Caco-2 (cell line): ENCODE measurements around the gene PTPRB. TPM values are rescaled to one million over a fixed set of nuclear protein-coding genes. Genes with fewer than 3 reads are reported as not detected.

ENCODE experiments used
- BruUV-seq: library from RNA; stranded (reverse); fragments of 400-500 nt; replicated peaks from 2 replicates; lab custom pipeline; 2021; lab: Mats Ljungman, UMichigan
- CTCF ChIA-PET: fragments of 300-600 bp; sonication (Branson Sonifier 250); formaldehyde crosslinking; loops from one replicate; lab custom pipeline; 2022; ENCODE audit warnings: antibody characterized with exemption; lab: Charles Lee
- POLR2A ChIA-PET: fragments of 300-600 bp; sonication (Branson Sonifier 250); formaldehyde crosslinking; loops from one replicate; lab custom pipeline; 2022; ENCODE audit warnings: antibody characterized with exemption; lab: Charles Lee
- DNase-seq, 2 experiments: peaks; one replicate each; pipeline versions ENCODE4 v3.0.0 to v3.0.0-alpha.2; 2020 to 2022
- H3K27me3 ChIP-seq: replicated peaks from 2 replicates; pipeline ENCODE4 v1.6.0; 2011; ENCODE audit warnings: low read length; ENCODE audit not compliant: control insufficient read depth, insufficient read depth
- H3K36me3 ChIP-seq: 2 replicates; pipeline ENCODE4 v1.5.1; 2011; ENCODE audit warnings: low read length; ENCODE audit not compliant: control insufficient read depth, insufficient read depth
- H3K4me1 ChIP-seq: fragments of 250-450 bp; sonication (Bioruptor Pico); 2 replicates; pipeline ENCODE4 v1.5.1; 2020; ENCODE audit warnings: mild to moderate bottlenecking
- H3K4me3 ChIP-seq: 2 replicates; pipeline ENCODE4 v1.5.1; 2011; ENCODE audit warnings: low read depth, mild to moderate bottlenecking, control low read depth, low read length
- H3K9me3 ChIP-seq: fragments of 250-450 bp; sonication (Bioruptor Pico); 2 replicates; pipeline ENCODE4 v1.5.1; 2020; ENCODE audit warnings: mild to moderate bottlenecking, moderate library complexity
- H3K27ac Mint-ChIP-seq: one replicate; pipeline ENCODE4 v1.8.0; 2022; ENCODE audit warnings: mixed read lengths; ENCODE audit not compliant: unreplicated experiment
- H3K27me3 Mint-ChIP-seq: one replicate; pipeline ENCODE4 v1.8.0; 2022; ENCODE audit warnings: mixed read lengths; ENCODE audit not compliant: insufficient read depth, unreplicated experiment
- H3K36me3 Mint-ChIP-seq: one replicate; pipeline ENCODE4 v1.8.0; 2022; ENCODE audit warnings: mild to moderate bottlenecking, mixed read lengths; ENCODE audit not compliant: insufficient read depth, unreplicated experiment
- H3K4me1 Mint-ChIP-seq: one replicate; pipeline ENCODE4 v1.8.0; 2022; ENCODE audit warnings: low read depth, mixed read lengths; ENCODE audit not compliant: unreplicated experiment
- H3K4me3 Mint-ChIP-seq: one replicate; pipeline ENCODE4 v1.8.0; 2022; ENCODE audit warnings: mild to moderate bottlenecking, moderate library complexity, mixed read lengths; ENCODE audit not compliant: unreplicated experiment
- H3K9me3 Mint-ChIP-seq: one replicate; pipeline ENCODE4 v1.8.0; 2022; ENCODE audit warnings: mixed read lengths; ENCODE audit not compliant: unreplicated experiment
- intact Hi-C: fragments of 100-400 bp; cut with micrococcal nuclease; formaldehyde crosslinking; loops from one replicate; pipeline ENCODE4 v1.10.0; 2022; ENCODE audit not compliant: unreplicated experiment
- total RNA-seq: library from RNA; stranded (reverse); gene quantifications from 2 replicates; pipeline ENCODE4 v1.2.3, GENCODE V29; 2022
- TF ChIP-seq, protein P1 (sequence below), 2 experiments: fragments of 200-600 bp in 1 of 2; IDR thresholded peaks; 1 replicate in 1 of 2; 2 replicates in 1 of 2; pipeline versions ENCODE4 v1.5.1 to v1.8.0; 2011 to 2022; ENCODE audit warnings: antibody characterized with exemption in 1 of 2, control low read depth in 1 of 2, inconsistent platforms in 1 of 2, low read depth in 1 of 2, low read length in 1 of 2, mild to moderate bottlenecking in 1 of 2, moderate library complexity in 1 of 2; ENCODE audit not compliant: insufficient read depth in 1 of 2, severe bottlenecking in 1 of 2, unreplicated experiment in 1 of 2

Gene PTPRB
- total RNA-seq, 1 experiment from 2014 or later = 0.73 TPM

DNA sequence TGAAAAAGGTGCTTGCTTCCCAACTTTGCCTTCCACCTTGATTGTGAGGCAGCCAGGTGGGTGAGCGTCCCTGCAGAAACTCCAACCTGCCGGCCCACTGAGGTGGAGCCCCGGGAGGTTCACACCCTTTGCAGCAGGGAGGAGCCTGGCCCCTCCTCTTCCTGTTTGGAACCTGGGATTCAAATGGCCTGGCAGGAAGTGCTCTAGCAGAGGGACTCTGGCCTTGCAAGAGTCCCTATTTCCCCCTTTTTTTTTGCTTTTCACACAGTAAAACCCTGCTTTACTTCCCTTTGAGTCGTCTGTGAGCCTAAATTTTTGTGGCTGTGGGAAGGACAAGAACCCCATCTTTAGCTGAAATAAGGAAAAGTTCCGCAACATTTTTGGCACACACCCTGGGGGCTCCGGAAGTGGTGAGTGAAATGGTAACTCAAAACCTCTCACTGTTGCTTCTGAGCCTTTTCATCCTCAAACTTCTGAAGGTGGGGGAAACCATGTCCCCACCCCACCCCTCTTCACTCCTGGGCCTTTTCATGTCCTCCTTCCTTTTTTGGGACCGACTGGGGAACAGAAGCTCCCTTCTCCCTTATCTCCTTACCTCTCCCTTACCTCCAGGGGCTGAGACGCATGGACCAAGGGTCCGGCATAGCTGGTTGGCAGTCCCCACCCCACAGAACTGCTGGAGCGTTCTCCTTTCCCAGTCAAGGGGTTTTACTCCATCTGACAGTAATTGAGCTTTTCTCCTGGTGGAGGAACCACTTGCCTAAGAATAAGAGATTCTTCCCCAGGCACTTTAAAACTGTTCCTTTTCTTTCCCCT is 169.1 kb downstream of the PTPRB start:
- intact Hi-C loops = no loop called here
- Mint-ChIP-seq H3K4me3 (no peak overlapping the region), H3K27me3 (no peaks in the 10 kb centered on the region), H3K36me3 (no peaks in the 10 kb centered on the region), H3K9me3 (peaks cover 21% of the 10 kb centered on the region), H3K4me1 (no peaks in the 10 kb centered on the region), H3K27ac (no peak overlapping the region)
- TF ChIP-seq, protein P1, sequence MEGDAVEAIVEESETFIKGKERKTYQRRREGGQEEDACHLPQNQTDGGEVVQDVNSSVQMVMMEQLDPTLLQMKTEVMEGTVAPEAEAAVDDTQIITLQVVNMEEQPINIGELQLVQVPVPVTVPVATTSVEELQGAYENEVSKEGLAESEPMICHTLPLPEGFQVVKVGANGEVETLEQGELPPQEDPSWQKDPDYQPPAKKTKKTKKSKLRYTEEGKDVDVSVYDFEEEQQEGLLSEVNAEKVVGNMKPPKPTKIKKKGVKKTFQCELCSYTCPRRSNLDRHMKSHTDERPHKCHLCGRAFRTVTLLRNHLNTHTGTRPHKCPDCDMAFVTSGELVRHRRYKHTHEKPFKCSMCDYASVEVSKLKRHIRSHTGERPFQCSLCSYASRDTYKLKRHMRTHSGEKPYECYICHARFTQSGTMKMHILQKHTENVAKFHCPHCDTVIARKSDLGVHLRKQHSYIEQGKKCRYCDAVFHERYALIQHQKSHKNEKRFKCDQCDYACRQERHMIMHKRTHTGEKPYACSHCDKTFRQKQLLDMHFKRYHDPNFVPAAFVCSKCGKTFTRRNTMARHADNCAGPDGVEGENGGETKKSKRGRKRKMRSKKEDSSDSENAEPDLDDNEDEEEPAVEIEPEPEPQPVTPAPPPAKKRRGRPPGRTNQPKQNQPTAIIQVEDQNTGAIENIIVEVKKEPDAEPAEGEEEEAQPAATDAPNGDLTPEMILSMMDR (IDR thresholded peaks at IDR 0.05; ENCODE audit: insufficient read depth in 1 of 2, low read depth in 1 of 2, low read length in 1 of 2, severe bottlenecking in 1 of 2, unreplicated experiment in 1 of 2) = no peak
- H3K9me3 ChIP-seq = peaks cover 11% of the 10 kb centered on the region
- ChIA-PET POLR2A (no interaction called here), CTCF (no interaction called here)
- no peak for DNase-seq
- no peaks in the 10 kb centered on the region for H3K27me3 ChIP-seq
- no peaks in the 10 kb centered on the region for H3K4me1 ChIP-seq
- BruUV-seq = no TSS peak
- no peak overlapping the region for H3K4me3 ChIP-seq
- no peaks in the 10 kb centered on the region for H3K36me3 ChIP-seq

DNA sequence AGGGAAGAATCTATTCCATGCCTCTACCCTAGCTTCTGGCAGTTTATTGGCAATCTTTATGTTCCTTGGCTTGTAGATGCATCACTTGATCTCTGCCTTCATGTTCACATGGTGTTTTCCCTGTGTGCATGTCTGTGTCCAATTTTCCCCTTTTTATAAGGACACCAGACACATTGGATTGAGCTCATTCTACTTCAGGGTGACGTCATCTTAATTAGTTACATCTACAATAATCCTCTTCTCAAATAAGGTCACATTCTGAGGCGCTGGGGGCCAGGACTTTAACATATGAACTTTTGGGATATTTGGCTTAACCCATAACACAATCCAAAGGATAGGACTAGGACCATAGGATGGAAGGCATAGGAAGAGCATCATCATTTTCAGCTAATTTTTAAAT is 169.8 kb downstream of the PTPRB start:
- TF ChIP-seq, protein P1 (IDR thresholded peaks at IDR 0.05; ENCODE audit: insufficient read depth in 1 of 2, low read depth in 1 of 2, low read length in 1 of 2, severe bottlenecking in 1 of 2, unreplicated experiment in 1 of 2) = no peak
- intact Hi-C loops = no loop called here
- no peak overlapping the region for H3K27ac Mint-ChIP-seq
- H3K9me3 Mint-ChIP-seq = peaks cover 21% of the 10 kb centered on the region
- CTCF ChIA-PET = no interaction called here
- no peak for DNase-seq
- no peaks in the 10 kb centered on the region for H3K36me3 Mint-ChIP-seq
- no peaks in the 10 kb centered on the region for H3K4me1 Mint-ChIP-seq
- Histone ChIP-seq H3K36me3 (no peaks in the 10 kb centered on the region), H3K27me3 (no peaks in the 10 kb centered on the region), H3K4me1 (no peaks in the 10 kb centered on the region), H3K4me3 (no peak overlapping the region), H3K9me3 (peaks cover 14% of the 10 kb centered on the region)
- POLR2A ChIA-PET = no interaction called here
- H3K27me3 Mint-ChIP-seq = no peaks in the 10 kb centered on the region
- H3K4me3 Mint-ChIP-seq = no peak overlapping the region
- no TSS peak for BruUV-seq

DNA sequence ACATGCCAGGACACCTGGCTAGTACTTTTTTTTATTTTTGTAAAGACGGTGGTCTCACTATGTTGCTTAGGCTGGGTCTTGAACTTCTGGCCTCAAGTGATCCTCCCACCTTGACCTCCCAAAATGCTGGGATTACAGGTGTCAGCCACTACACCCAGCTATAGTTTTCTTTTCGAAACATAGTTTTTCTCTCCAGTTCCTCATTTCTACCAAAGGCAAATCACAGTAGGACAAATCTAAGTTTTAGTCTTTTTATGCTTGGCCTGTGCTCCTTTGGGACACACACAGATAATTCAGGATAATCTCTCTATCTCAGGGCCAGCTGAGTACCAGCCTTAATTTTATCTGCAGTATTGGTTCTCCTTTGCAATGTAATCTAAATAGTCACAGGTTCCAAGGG is 170.5 kb downstream of the PTPRB start:
- BruUV-seq = no TSS peak
- Mint-ChIP-seq H3K4me3 (no peak overlapping the region), H3K4me1 (no peaks in the 10 kb centered on the region), H3K27ac (no peak overlapping the region), H3K9me3 (peaks cover 21% of the 10 kb centered on the region), H3K36me3 (no peaks in the 10 kb centered on the region), H3K27me3 (no peaks in the 10 kb centered on the region)
- CTCF ChIA-PET = no interaction called here
- H3K4me1 ChIP-seq = no peaks in the 10 kb centered on the region
- peaks cover 14% of the 10 kb centered on the region for H3K9me3 ChIP-seq
- intact Hi-C loops = no loop called here
- H3K4me3 ChIP-seq = no peak overlapping the region
- no peaks in the 10 kb centered on the region for H3K36me3 ChIP-seq
- POLR2A ChIA-PET = no interaction called here
- TF ChIP-seq, protein P1 (IDR thresholded peaks at IDR 0.05; ENCODE audit: insufficient read depth in 1 of 2, low read depth in 1 of 2, low read length in 1 of 2, severe bottlenecking in 1 of 2, unreplicated experiment in 1 of 2) = no peak
- DNase-seq = no peak
- H3K27me3 ChIP-seq = no peaks in the 10 kb centered on the region
